Middle frontal gyrus (tissue), 1 donor: ENCODE results near the gene KERA.
"Not testable (repeated sequence)": the region's sequence is repeated elsewhere in the genome, so short reads cannot be mapped to it uniquely, and the experiment has no call there.

ENCODE experiments used
- DNase-seq: peaks from one replicate; pipeline ENCODE4 v3.0.0-alpha.2; 2015; ENCODE audit warnings: low spot score; ENCODE audit errors: extremely low spot score

Gene KERA, protein sequence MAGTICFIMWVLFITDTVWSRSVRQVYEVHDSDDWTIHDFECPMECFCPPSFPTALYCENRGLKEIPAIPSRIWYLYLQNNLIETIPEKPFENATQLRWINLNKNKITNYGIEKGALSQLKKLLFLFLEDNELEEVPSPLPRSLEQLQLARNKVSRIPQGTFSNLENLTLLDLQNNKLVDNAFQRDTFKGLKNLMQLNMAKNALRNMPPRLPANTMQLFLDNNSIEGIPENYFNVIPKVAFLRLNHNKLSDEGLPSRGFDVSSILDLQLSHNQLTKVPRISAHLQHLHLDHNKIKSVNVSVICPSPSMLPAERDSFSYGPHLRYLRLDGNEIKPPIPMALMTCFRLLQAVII

DNA sequence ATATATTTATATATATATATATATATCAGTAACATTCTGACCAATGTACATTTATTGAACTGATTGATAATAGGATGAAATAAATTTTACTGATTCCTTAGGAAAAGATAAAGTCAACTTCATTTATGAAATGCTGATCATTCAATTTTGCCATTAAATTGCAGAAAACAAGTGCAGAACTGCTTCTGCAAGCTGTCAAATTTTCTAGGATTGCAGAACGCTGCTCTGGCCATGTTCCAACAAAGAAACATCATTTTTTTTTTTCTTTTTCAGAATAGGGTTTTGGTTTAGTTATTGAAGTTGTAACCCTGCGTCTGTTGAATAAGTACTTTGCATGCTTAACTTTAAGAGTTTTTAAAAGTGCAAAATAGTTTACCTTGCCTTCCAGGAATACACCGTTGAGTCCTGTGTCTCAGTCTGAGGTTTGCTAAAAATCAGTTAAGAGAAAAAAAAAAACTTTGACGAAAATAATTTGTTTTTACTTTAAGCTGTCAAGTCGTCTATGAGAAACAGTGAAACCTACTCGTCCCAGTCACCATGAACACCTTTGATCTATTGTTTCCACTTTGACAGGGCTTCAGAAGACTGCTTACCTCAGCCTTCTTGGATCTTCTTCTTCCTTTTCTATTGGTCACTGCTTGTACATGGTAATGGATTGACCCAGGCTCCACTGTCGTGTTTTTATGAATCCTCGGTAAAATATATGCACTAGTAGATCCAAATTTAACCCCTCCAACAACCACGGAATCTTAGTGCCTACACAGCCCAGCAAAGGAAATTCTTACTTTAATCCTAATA, at the start of gene KERA:
KERA (minus strand) TSS at position 657 of the 798 bp plus-strand sequence. CDS start 1,743 bp downstream, outside the sequence.
- DNase-seq, result no peak

DNA sequence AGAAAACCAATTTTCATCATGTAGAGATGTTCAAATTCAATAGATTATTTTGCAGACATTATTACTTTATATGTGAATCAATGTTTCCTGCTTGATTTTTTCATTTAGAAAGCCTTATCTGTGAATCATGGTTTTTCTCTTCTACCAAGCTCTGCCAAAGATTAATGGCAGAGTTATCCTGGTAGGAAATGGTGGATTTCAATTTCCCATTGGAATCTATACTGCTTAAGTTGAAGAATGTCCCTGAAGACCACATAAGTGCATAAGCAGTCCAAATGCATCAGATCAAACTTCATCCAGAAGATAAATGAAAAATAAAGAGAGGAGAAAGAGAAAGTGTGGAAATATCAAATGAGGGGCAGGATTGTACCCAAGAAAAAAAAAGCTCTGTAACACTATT, 48.5 kb upstream of the KERA start:
- DNase-seq, result no peak

DNA sequence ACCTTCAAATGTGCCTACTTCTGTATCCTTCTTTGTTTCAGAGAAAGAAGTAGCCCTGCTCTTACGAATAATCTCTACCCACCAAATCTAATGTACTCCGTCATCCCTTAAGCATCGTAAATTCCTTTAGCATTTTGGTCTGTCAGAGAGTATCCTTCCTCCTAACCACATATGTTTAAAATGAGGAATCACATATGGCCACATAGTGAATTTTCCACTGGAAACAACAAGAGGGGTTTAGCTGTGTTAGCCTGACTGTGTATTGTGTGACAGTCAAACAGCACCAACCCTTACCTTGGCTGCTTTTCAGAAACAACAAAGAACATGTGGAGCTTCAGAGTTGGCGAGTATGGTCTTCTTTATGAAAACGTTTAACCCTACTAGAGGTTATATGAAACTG, 48.0 kb upstream of the KERA start:
- DNase-seq, result no peak

DNA sequence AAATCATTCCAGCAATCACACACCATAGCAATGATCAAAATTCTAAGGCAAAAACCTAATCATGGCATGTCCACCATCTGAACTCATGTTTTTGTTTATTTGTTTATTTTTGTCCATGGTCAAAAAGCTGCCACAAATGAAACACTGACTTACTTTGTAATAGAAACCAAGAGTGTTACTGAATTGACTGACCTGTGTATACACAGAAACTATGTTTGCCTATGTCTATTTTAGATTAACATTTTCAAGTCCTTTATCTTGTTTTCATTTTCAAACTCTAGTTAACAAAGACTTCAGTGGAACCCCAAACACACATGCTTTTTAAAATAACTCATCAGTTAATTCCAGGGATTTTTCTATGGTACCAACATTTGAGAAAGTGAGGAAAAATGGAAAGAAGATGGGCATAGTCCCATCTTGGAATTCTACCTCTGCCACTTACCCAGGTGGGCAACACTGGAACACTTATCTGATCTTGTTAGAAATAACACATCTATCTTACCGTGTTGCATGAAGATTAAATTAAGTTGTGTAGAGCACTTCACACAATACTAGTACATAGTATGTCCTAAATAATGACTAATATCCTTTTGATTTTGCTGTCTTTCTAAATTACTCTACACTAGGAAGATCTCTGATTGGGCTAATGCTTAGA, 47.1 kb upstream of the KERA start:
- DNase-seq, result no peak

GRCh38 chr12:91103624-91104023, 45.8 kb upstream of the KERA start:
- no peak for DNase-seq

GRCh38 chr12:91103101-91103500, 45.3 kb upstream of the KERA start:
- DNase-seq, result no peak

GRCh38 chr12:91100906-91101305, 43.1 kb upstream of the KERA start:
- no peak for DNase-seq

GRCh38 chr12:91099836-91100235, 42.0 kb upstream of the KERA start:
- no peak for DNase-seq

GRCh38 chr12:91099341-91099740, 41.5 kb upstream of the KERA start:
- DNase-seq, result no peak

GRCh38 chr12:91098941-91099340, 41.1 kb upstream of the KERA start:
- DNase-seq, result no peak

GRCh38 chr12:91098461-91098860, 40.6 kb upstream of the KERA start:
- DNase-seq, result no peak

DNA sequence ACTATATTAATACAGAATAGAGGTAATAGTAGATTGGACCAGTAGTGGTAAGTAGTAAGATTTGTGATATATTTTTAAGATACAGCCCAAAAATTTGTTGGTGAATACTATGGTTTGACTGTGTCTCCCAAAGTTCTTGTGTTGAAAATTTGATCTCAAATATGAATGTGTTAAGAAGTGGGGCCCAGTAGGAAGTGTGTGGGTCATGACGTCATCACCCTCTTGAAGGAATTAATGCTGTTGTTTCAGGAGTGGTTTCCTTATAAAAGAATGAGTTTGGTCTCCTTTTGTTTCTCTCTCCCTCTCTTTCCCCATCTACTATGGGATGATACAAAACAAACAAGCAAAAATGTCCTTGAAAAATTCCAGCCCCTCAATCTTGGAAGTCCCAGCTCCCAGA, 37.1 kb upstream of the KERA start:
- no peak for DNase-seq

- no peak for DNase-seq
Measured at GRCh38 chr12:91094032-91094662, 36.3 kb upstream of the KERA start.

DNA sequence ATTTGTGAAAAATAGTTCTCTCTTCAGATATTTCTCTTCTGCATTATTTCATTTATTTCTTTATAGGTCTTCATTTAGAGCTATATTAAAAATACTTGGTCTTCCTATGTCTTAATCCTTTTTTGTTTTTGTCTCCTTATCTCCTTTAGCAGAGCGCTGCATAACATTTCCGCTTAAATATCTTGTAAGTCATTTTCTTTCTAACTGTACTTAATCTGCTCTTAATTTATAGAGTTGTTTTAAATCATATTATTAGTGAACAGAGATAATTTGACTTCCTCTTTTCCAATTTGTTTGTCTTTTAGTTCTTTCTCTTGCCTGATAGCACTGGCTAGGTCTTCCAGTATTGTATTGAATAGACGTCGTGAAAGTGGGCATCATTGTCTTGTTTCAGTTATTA, 35.5 kb upstream of the KERA start:
- DNase-seq, result no peak

- no peak for DNase-seq
Measured at GRCh38 chr12:91091916-91092715, 34.3 kb upstream of the KERA start.

DNA sequence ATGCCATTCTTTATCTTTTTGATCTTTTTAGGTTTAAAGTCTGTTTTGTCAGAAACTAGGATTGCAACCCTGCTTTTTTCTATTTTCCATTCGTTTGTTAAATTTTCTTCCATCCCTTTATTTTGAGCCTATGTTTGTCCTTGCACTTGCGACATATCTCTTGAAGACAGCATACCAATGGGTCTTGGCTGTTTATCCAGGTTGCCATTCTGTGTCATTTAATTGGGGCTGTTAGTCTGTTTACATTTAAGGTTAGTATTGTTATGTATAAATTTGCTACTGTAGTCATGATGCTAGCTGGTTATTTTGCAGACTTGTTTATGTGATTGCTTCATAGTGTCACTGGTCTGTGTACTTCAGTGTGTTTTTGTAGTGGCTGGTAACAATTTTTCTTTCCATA, 32.1 kb upstream of the KERA start:
- not testable (repeated sequence) for DNase-seq

GRCh38 chr12:91080041-91080440, 22.2 kb upstream of the KERA start:
- no peak for DNase-seq

GRCh38 chr12:91078501-91078900, 20.7 kb upstream of the KERA start:
- DNase-seq, result no peak

DNA sequence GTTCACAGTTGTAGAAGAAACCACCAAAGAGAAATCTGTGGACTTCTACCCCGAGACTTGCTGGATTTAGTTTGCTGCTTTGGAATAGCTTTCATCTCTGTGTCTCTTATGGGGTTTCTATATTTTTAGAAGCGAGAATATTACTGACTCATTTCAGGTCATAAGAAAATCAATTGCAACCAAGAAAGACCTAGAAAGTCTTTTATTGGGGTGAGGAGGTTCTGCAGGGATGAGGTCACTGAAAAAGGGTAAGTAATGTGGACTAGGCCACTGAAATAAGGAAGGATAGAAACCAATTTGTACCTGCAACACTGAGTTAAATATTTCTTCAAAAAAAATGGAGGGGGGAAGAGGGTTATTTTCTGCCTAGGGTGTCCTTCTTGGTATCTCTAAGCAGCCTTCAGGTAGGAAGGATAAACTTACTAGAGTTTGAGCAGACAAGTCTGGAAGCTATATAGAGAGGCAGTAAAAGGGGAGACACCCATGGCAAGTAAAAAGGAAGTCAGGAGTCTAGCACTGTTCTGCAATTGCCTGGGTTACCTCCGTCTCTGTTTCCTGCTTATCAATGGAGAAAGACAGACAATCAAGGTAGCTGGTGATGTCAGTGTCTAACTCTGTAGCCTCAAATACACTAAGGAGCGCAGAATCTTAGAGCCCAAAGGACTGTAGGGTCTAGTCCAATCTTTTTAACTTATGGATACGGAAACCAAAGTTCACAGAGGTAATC, 19.6 kb upstream of the KERA start:
- DNase-seq, result no peak

DNA sequence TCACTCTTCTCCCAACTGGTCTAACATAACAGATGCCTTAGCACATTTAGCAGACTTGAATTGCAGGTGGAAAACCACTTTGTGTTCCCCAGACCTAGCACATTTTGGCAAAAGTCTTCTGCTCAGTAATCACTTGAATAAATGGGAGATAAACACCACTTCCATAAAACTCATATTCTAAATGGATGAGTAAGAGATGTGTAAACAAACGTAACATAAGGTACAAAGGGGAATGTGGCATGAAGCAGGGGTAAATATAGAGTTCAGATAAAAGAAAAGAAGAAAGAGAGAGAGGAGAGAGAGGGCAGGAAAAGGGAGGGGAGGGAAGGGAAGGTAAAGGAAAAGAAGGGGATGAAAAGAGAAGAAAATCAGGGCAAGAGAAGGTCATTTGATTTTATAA, 17.0 kb upstream of the KERA start:
- no peak for DNase-seq
